Heart right ventricle (tissue), 16 donors: ENCODE measurements around the gene GNG10. TPM values are rescaled to one million over a fixed set of nuclear protein-coding genes. Genes with fewer than 3 reads are reported as not detected.

Experiments used
- ATAC-seq, 8 donors: fragments of 200-7000 bp; cut with Tn5 transposase; one replicate each; pipeline ENCODE4 v1.9.1; 2020; ENCODE audit warnings: mild to moderate bottlenecking in 8 of 8, moderate library complexity in 8 of 8, moderate number of reproducible peaks in 1 of 8
- DNase-seq, 2 donors: peaks; one replicate each; pipeline ENCODE4 v3.0.0-alpha.2; 2020
- H3K27ac ChIP-seq, 10 donors: fragments of 200-600 bp; sonication (generic) in 2 of 10; one replicate each; pipeline versions ENCODE4 v1.5.0 to v1.8.0; 2020 to 2022; ENCODE audit warnings: mild to moderate bottlenecking in 3 of 10
- H3K27me3 ChIP-seq, 7 donors: fragments of 200-600 bp; one replicate each; pipeline ENCODE4 v1.8.0; 2021 to 2022; ENCODE audit warnings: mild to moderate bottlenecking in 2 of 7
- H3K36me3 ChIP-seq, 9 donors: fragments of 200-600 bp; sonication (generic) in 1 of 9; one replicate each; pipeline versions ENCODE4 v1.5.0 to v1.8.0; 2020 to 2022; ENCODE audit warnings: mild to moderate bottlenecking in 2 of 9
- H3K4me1 ChIP-seq, 9 donors: fragments of 200-600 bp; sonication (generic) in 1 of 9; one replicate each; pipeline versions ENCODE4 v1.5.0 to v1.8.0; 2020 to 2022; ENCODE audit warnings: mild to moderate bottlenecking in 4 of 9
- H3K4me3 ChIP-seq, 10 donors: fragments of 200-600 bp; sonication (generic) in 2 of 10; one replicate each; pipeline versions ENCODE4 v1.5.0 to v1.8.0; 2020 to 2022; ENCODE audit warnings: mild to moderate bottlenecking in 7 of 10, moderate library complexity in 2 of 10
- H3K9me3 ChIP-seq, 11 donors: fragments of 200-600 bp in 10 of 11; sonication (generic) in 2 of 11; one replicate each; pipeline versions ENCODE4 v1.5.0 to v1.8.0; 2013 to 2022; ENCODE audit warnings: mild to moderate bottlenecking in 2 of 11, control low read depth in 1 of 11, moderate library complexity in 1 of 11
- WGBS, 2 donors: extraction: QIAGEN DNeasy Blood & Tissue Kit; methylation state at CpG; one replicate each; pipeline ENCODE4 v1.1.7; 2013; ENCODE audit warnings: inconsistent platforms in 1 of 2; 5-methylcytosine and 5-hydroxymethylcytosine counted together
- intact Hi-C, 10 donors: fragments of 100-400 bp; cut with DNase I; formaldehyde crosslinking; loops; one replicate each; pipeline versions ENCODE4 v1.11.1 to v1.14.2; 2022
- polyA plus RNA-seq, 2 donors: library from polyadenylated mRNA; stranded (reverse); fragments of 200-250 nt; gene quantifications; one replicate each; pipeline ENCODE4 v1.2.3, GENCODE V29; 2013
- total RNA-seq, 10 donors: library from RNA; stranded (reverse); fragmentation: NEBNext Ultra II Directional in 3 of 10; extraction: Animal tissue kit (Norgen Biotek cat#: 25700) in 3 of 10; gene quantifications; one replicate each; pipeline versions ENCODE4 v1.2.1 to v1.2.4, GENCODE V29; 2021 to 2023
- TF ChIP-seq, protein P1 (sequence below), 9 donors: fragments of 200-600 bp; sonication (generic) in 2 of 9; IDR thresholded peaks; one replicate each; pipeline versions ENCODE4 v1.5.0 to v1.8.0; 2021 to 2022; ENCODE audit warnings: antibody characterized with exemption in 9 of 9, mild to moderate bottlenecking in 5 of 9, moderate library complexity in 1 of 9
- donor health status: Arrhythmogenic right ventricular cardiomyopathy.
- donor health status: ischemic (EF 13 %, LVEDD 7.1; RV severe dilation, severe dysfunction).
- donor health status: healthy with polysubstance abuse.
- donor health status: DM: no; HTN: yes; CAD: no.
- donor health status: DM: no; HTN: no; CAD: no.
- donor health status: ischemic (EF 25% LVEDD 6.9; RV normal size, moderate dysfunction).
- donor health status: ischemic (EF 25% LVEDD 5.7; RV mildly dilated, moderate dysfunction).
- donor health status: healthy.
- donor health status: DM: yes; HTN: yes; CAD: no.
- donor health status: Ischemic cardiomyopathy.
- donor health status: ischemic (EF 35%, LVEDD 5.7; RV mildly dilated, moderate dysfunction).
- donor health status: nonischemic (EF 11% LVEDD 7.7; RV severe dilation, severe dysfunction).
- donor health status: DM: yes; HTN: yes; CAD: no.
- donor health status: PGD.
- donor health status: ischemic (EF 29% LVEDD 5.4; RV normal size, mild dysfunction).
- donor health status: nonischemic (EF 23%, LVEDD 6.1; RV moderate dilation, normal function).

GNG10 gene
- total and polyA plus RNA-seq, 12 donors: 24.5 to 34.3 (median 26.3) TPM

- DNase-seq (no peak), ATAC-seq (no peak)
- H3K27ac ChIP-seq: peak overlapping the region in 1 of 10 donors; percentile 48
- H3K9me3 ChIP-seq: no peaks in the 10 kb centered on the region
- peaks cover 0 to 69% (median 6%) of the 10 kb centered on the region in 9 donors for H3K36me3 ChIP-seq
- H3K4me3 ChIP-seq: no peak overlapping the region
- no peaks in the 10 kb centered on the region for H3K27me3 ChIP-seq
- TF ChIP-seq, protein P1, sequence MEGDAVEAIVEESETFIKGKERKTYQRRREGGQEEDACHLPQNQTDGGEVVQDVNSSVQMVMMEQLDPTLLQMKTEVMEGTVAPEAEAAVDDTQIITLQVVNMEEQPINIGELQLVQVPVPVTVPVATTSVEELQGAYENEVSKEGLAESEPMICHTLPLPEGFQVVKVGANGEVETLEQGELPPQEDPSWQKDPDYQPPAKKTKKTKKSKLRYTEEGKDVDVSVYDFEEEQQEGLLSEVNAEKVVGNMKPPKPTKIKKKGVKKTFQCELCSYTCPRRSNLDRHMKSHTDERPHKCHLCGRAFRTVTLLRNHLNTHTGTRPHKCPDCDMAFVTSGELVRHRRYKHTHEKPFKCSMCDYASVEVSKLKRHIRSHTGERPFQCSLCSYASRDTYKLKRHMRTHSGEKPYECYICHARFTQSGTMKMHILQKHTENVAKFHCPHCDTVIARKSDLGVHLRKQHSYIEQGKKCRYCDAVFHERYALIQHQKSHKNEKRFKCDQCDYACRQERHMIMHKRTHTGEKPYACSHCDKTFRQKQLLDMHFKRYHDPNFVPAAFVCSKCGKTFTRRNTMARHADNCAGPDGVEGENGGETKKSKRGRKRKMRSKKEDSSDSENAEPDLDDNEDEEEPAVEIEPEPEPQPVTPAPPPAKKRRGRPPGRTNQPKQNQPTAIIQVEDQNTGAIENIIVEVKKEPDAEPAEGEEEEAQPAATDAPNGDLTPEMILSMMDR (IDR thresholded peaks at IDR 0.05): no peak
- no peaks in the 10 kb centered on the region for H3K4me1 ChIP-seq
- intact Hi-C loops: no loop called here
- WGBS, 2 donors: 95 to 96% methylated on average over 4 of the region's 4 CpGs
Observed at GRCh38 chr9:111649016-111649415, 12.4 kb upstream of the GNG10 start.

DNA sequence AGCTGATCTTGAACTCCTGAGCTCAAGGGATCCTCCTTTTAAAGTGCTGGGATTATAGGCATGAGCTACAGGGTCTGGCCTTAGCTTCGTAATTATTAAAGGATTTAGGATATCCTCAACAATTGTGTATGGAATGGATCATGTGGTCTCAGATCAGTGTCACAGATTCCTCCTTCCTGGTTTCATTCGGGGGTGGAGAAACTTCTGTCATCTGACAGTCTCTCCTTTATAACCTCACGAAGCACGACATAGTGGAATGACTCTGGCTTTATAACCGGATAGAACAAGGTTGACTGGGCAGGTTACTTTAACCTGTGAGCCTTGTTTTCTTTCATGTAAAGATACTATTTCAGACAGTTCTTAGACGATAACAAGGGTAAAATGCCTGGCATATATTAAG lies 4.4 kb upstream of the GNG10 start:
- TF ChIP-seq, protein P1 (IDR thresholded peaks at IDR 0.05): no peak
- Histone ChIP-seq H3K4me1 (peaks cover 0 to 4% (median under 1%) of the 10 kb centered on the region in 9 donors), H3K4me3 (no peak overlapping the region), H3K36me3 (peaks cover 0 to 32% (median 11%) of the 10 kb centered on the region in 9 donors), H3K9me3 (no peaks in the 10 kb centered on the region), H3K27me3 (no peaks in the 10 kb centered on the region), H3K27ac (no peak overlapping the region)
- DNase-seq: no peak
- WGBS, 2 donors: 65 to 67% methylated on average over 6 of the region's 6 CpGs
- no peak for ATAC-seq
- intact Hi-C loops: no loop called here

GRCh38 chr9:111658943-111659342 lies 2.5 kb upstream of the GNG10 start:
- ATAC-seq (no peak), DNase-seq (no peak)
- H3K9me3 ChIP-seq: no peaks in the 10 kb centered on the region
- peaks cover 0 to 20% (median 16%) of the 10 kb centered on the region in 9 donors for H3K4me1 ChIP-seq
- intact Hi-C loops: no loop called here
- TF ChIP-seq, protein P1 (IDR thresholded peaks at IDR 0.05): no peak
- no peak overlapping the region for H3K4me3 ChIP-seq
- H3K27ac ChIP-seq: no peak overlapping the region
- peaks cover 0 to 18% (median 11%) of the 10 kb centered on the region in 9 donors for H3K36me3 ChIP-seq
- WGBS, 2 donors: 72 to 74% methylated on average over 8 of the region's 8 CpGs
- H3K27me3 ChIP-seq: no peaks in the 10 kb centered on the region

DNA sequence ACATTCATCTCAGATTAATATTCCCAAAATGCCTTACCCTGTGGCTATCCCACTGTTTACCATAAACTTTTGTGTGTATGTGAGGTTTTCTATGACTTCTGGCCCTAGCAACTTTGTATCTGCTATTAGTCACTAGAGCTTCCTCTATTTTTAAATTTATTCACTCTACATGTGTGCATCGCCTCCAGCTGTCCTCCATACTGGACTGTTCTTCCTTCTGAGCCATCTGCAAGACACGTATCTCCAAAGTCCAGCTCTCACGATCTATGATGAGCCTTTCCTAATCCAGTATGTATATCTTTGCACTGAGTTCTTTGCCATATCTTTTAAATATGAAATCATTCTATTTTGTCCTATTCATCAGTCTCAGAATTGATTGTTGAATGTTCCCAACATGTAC lies 1.7 kb upstream of the GNG10 start:
- Histone ChIP-seq H3K27ac (no peak overlapping the region), H3K27me3 (no peaks in the 10 kb centered on the region), H3K4me3 (no peak overlapping the region), H3K36me3 (peaks cover 0 to 17% (median 6%) of the 10 kb centered on the region in 9 donors), H3K9me3 (no peaks in the 10 kb centered on the region), H3K4me1 (peaks cover 0 to 27% (median 16%) of the 10 kb centered on the region in 9 donors)
- WGBS, 2 donors: 96 to 97% methylated on average over 3 of the region's 3 CpGs
- ATAC-seq (no peak), DNase-seq (no peak)
- TF ChIP-seq, protein P1 (IDR thresholded peaks at IDR 0.05): no peak
- intact Hi-C loops: loop anchor here in 2 of 10 donors (2.0 kb wide), 1 partner anchor 61 kb away; the partner anchor contains the start of gene PTGR1 (in 2 of the 2)
